ENCODE data around the gene EML6. TPM values are rescaled to one million over a fixed set of nuclear protein-coding genes. Genes with fewer than 3 reads are reported as not detected.

Gene EML6
- total and polyA plus RNA-seq, 2 of the 8 experiments (the other 6 are each of a cell fraction or from before 2014, with no cell fraction given) = 1.2 to 1.6 TPM

Small RNAs within 50 kb of the gene (small RNA-seq; reads per million reads assigned to genes)
- gene RNU6-433P (ENCODE audit: insufficient read depth) (not detected), gene RNU7-81P (ENCODE audit: insufficient read depth) (not detected)
